G401.6 (cell line): ENCODE data around the gene NME2.
A peak's percentile ranks its signal among the peaks of the same experiment; 100 is the strongest.
"Not testable (repeated sequence)": the region's sequence is repeated elsewhere in the genome, so short reads cannot be mapped to it uniquely, and the experiment has no call there.

ENCODE experiments used
- FAIRE-seq: peaks from 2 replicates; lab custom pipeline; 2012; peaks lifted over from hg19 to GRCh38; lab: Jason Lieb, UNC

The NME2 gene

GRCh38 chr17:51166198-51166986 lies at the start of gene NME2:
TSS of gene NME2 (plus strand) at chr17:51166411. CDS start at chr17:51166831, 420 bp downstream.
- no peak for FAIRE-seq

- no peak for FAIRE-seq
Observed at GRCh38 chr17:51118330-51119195, 47.6 kb upstream of the NME2 start.

- FAIRE-seq, result no peak
Observed at GRCh38 chr17:51119415-51120356, 46.5 kb upstream of the NME2 start.

GRCh38 chr17:51120357-51120738 lies 45.9 kb upstream of the NME2 start:
- FAIRE-seq, result no peak

GRCh38 chr17:51120739-51121619 lies 45.2 kb upstream of the NME2 start, which contains the start of gene SPAG9:
TSS of gene SPAG9 (minus strand) at chr17:51120868. CDS start at chr17:51120656, 212 bp downstream.
- peak; percentile 80 for FAIRE-seq

GRCh38 chr17:51121620-51122472 lies 44.4 kb upstream of the NME2 start:
- peak; percentile 87 for FAIRE-seq

- not testable (repeated sequence) for FAIRE-seq
Observed at GRCh38 chr17:51122473-51123115, 43.6 kb upstream of the NME2 start.

- FAIRE-seq, result no peak
Observed at GRCh38 chr17:51124640-51125503, 41.3 kb upstream of the NME2 start.

GRCh38 chr17:51128076-51128475 lies 38.1 kb upstream of the NME2 start:
- no peak for FAIRE-seq

- FAIRE-seq, result no peak
Observed at GRCh38 chr17:51132964-51133319, 33.3 kb upstream of the NME2 start.

- no peak for FAIRE-seq
Observed at GRCh38 chr17:51133365-51133764, 32.8 kb upstream of the NME2 start.

GRCh38 chr17:51135956-51136355 lies 30.3 kb upstream of the NME2 start:
- FAIRE-seq, result no peak

GRCh38 chr17:51142597-51142996 lies 23.6 kb upstream of the NME2 start:
- FAIRE-seq, result no peak

- FAIRE-seq, result no peak
Observed at GRCh38 chr17:51144266-51145022, 21.8 kb upstream of the NME2 start.

GRCh38 chr17:51147650-51148049 lies 18.6 kb upstream of the NME2 start:
- FAIRE-seq, result no peak

- no peak for FAIRE-seq
Observed at GRCh38 chr17:51149163-51149562, 17.0 kb upstream of the NME2 start.

GRCh38 chr17:51150932-51151331 lies 15.3 kb upstream of the NME2 start:
- no peak for FAIRE-seq

- FAIRE-seq, result no peak
Observed at GRCh38 chr17:51152766-51153209, 13.4 kb upstream of the NME2 start.
